RWPE1 (cell line): ENCODE data around the gene TRAF3.
"Not testable (repeated sequence)": the region's sequence is repeated elsewhere in the genome, so short reads cannot be mapped to it uniquely, and the experiment has no call there.

Experiments
- CTCF ChIA-PET: fragments of 350-600 bp; sonication (Branson Sonifier 250); formaldehyde crosslinking; extraction: SDS; loops from one replicate; lab custom pipeline; 2021; lab: Yijun Ruan, JAX
- POLR2A ChIA-PET: fragments of 400-600 bp; formaldehyde crosslinking; extraction: SDS; loops from one replicate; lab custom pipeline; 2020; ENCODE audit warnings: antibody characterized with exemption; ENCODE audit not compliant: low non-redundant PET; lab: Yijun Ruan, JAX
- DNase-seq: peaks from one replicate; pipeline ENCODE4 v3.0.0; 2012; ENCODE audit warnings: low spot score
- H3K27ac ChIP-seq: fragments of 450-650 bp; 2 replicates; pipeline ENCODE4 v1.5.1; 2017
- CTCF ChIP-seq: fragments of 450-650 bp; conservative IDR thresholded peaks from 2 replicates; pipeline ENCODE4 v1.5.1; 2017; ENCODE audit warnings: low read depth, mild to moderate bottlenecking

Gene TRAF3

GRCh38 chr14:102889615-102890014 is 112.4 kb downstream of the TRAF3 start:
- no peak for DNase-seq
- POLR2A ChIA-PET: no interaction called here
- no peak for TF ChIP-seq CTCF
- H3K27ac ChIP-seq: no peak overlapping the region
- CTCF ChIA-PET: no interaction called here

GRCh38 chr14:102891111-102891510 is 113.9 kb downstream of the TRAF3 start:
- no peak for DNase-seq
- POLR2A ChIA-PET: no interaction called here
- no peak for TF ChIP-seq CTCF
- no peak overlapping the region for H3K27ac ChIP-seq
- CTCF ChIA-PET: interaction anchor here (0.6 kb wide), 1 partner anchor 179 kb away, joined by 4 read pairs; no protein-coding TSS in a partner anchor

- no peak for DNase-seq
- H3K27ac ChIP-seq: no peak overlapping the region
- no peak for TF ChIP-seq CTCF
- ChIA-PET CTCF (interaction anchor here (0.6 kb wide), 1 partner anchor 180 kb away, joined by 4 read pairs; no protein-coding TSS in a partner anchor), POLR2A (no interaction called here)
Observed at GRCh38 chr14:102891556-102891955, 114.3 kb downstream of the TRAF3 start.

GRCh38 chr14:102892651-102893050 is 115.4 kb downstream of the TRAF3 start:
- ChIA-PET POLR2A (no interaction called here), CTCF (no interaction called here)
- H3K27ac ChIP-seq: no peak overlapping the region
- no peak for TF ChIP-seq CTCF
- no peak for DNase-seq

GRCh38 chr14:102893452-102893851 is 116.2 kb downstream of the TRAF3 start:
- no peak for DNase-seq
- ChIA-PET CTCF (no interaction called here), POLR2A (no interaction called here)
- H3K27ac ChIP-seq: no peak overlapping the region
- TF ChIP-seq CTCF: no peak

- DNase-seq, CTCF ChIA-PET, POLR2A ChIA-PET, H3K27ac ChIP-seq: not testable (repeated sequence)
Observed at GRCh38 chr14:102896735-102897134, 119.5 kb downstream of the TRAF3 start.

- CTCF ChIA-PET: interaction anchor here (0.5 to 0.6 kb wide), 2 partner anchors 43 to 538 kb away, joined by 3 read pairs; no protein-coding TSS in a partner anchor
- H3K27ac ChIP-seq: no peak overlapping the region
- no peak for TF ChIP-seq CTCF
Observed at GRCh38 chr14:102897299-102898027, 120.2 kb downstream of the TRAF3 start.

More at GRCh38 chr14:102897299-102898027, 120.2 kb downstream of the TRAF3 start:
- DNase-seq: no peak
- POLR2A ChIA-PET: no interaction called here
